Activated CD8-positive, alpha-beta memory T cell treated with anti-CD3 and anti-CD28 coated beads for 48 hours (primary cell): Measurements from ENCODE around the gene ZNF787.

Source experiments
- DNase-seq, 3 experiments: peaks; one replicate each; pipeline ENCODE4 v3.0.0-alpha.2; 2020; ENCODE audit warnings: low read depth in 2 of 3, low spot score in 2 of 3

Gene ZNF787

DNA sequence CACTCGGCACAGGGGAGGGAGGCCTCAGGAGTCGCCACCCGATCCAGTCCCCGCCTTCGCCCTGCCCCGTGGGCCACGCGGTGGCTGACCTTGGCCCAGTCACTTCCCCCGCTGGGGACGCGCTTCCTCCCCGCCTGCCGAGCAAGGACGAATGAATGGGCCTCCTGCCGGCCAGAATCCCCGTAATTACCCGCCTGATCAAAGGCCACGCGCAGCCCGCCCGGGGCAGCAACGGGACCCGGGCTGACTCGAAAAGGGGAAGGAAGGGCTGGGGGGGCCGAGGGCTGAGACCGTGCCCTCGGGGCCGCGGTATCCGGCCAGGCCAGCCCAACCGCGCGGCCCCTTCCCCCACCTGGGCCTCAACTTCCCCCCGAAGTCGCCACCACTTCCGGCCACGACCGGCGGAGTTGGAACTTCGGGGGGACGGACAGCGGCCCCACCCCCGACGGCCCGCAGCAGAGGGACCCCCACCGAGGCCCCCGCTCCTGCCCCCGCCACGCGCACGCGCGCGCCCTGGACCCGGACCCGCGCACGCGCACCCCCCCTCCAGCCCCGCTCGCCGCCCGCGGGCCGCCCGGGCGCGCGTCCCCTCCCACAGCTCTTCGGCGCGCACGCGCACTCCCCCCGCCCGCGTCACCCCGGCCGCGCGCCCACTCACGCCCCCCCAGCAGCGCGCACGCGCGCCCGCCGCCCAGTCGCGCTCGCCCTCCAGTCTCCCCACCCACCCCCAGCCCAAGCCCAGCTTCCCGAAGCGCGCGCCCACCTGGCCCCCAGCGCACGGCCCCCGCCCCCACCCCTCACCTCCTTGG lies 520 bp downstream of the ZNF787 start:
- peak; percentile 61 to 74 (median 63) for DNase-seq

DNA sequence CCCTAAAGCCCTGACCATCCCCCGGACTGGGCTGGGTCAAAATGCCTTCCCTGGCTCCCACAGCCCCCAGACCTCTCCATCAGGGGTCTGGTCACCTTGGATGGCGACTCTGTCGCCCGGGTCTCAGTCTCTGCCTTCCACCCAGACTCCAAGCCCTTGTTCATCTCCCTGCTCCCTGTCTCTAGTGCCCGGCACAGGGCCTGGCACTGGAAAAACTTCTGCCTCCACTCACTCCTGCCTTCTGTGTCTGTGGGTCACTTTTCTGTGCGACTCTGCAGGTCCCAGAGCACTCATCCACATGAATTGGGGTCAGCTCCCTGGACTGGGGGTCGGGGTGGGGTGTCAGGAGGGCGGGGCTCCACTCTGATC lies 1.1 kb downstream of the ZNF787 start:
- no peak for DNase-seq

DNA sequence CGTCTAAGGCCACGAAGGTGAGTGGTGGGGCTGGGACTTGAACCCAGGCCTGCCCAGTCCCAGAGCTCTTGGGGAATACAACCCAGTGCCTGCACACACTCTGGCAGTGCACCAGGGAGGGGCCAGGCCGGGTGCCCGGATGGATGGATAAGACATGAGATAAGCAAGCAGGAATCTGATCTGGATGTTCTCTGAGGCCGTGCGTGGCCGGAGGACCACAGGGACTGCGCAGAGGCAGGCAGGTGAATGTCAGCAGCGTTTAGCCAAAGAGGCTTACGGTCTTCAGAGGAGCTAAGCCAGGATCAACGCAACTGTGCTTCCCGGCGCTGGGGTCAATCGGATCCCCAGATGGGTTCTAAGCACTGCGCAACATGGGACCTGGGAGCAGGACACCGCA lies 1.5 kb downstream of the ZNF787 start:
- no peak for DNase-seq

DNA sequence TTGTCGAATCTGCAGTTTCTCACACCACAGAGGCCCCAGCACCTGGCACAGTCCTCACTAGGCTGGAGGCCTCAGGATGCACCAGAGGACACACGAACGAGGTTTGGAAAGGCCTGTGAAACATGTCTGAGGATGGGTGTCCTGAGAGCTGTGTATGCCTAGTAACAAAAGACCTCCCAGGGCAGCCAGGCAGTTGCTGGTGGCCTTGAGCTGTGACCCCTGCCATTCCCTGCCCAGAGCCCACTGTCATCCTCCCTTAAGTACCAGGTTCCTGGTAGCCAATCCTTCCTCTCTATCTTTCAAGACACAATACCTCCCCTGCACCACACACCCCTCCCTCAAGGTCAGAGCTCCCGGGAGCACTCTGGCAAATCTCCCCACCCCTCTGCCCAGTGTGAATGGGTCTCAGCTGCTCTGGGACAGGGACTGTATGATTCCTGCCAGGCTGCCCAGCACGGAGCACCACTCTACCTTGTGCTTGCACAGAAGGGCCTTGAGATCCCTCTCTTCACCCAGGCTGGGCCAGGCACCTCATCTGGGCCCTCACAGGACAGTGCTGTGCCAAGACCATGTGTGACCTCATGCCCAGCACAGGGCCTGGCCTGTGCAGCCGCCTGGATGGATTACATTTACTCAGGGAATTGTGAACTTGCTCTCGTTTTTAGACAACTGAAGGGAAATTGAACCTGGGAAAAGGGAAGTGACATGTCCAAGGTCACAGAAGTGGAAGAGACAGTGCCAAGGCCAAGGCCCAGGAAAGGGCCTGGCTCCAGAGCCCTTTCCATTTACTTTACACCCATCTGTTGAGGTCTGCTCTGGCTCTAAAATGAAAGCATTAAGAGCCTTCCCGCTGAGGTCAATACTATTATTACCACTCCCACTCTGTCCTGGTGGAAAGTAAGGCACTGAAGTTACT lies 2.2 kb downstream of the ZNF787 start:
- no peak for DNase-seq

DNA sequence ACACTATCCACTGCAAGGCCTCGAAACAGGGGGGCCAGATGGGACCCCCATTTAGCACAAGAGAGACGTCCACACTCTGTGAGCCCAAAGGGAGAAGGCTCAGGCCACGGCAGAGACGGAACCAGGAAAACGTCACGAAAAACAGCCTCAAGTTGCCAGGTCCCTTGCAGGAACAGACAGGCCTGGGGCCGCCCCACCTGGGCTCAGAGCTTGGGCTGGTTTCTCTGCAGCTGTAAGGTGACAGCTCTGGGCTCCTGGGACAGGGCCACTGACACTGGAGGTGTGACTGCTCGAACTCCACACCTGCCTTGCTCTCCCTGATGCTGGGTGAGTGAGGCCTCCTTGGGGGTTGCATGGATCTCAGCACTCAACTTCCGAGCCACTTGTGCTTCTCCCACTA lies 3.2 kb downstream of the ZNF787 start:
- no peak for DNase-seq

DNA sequence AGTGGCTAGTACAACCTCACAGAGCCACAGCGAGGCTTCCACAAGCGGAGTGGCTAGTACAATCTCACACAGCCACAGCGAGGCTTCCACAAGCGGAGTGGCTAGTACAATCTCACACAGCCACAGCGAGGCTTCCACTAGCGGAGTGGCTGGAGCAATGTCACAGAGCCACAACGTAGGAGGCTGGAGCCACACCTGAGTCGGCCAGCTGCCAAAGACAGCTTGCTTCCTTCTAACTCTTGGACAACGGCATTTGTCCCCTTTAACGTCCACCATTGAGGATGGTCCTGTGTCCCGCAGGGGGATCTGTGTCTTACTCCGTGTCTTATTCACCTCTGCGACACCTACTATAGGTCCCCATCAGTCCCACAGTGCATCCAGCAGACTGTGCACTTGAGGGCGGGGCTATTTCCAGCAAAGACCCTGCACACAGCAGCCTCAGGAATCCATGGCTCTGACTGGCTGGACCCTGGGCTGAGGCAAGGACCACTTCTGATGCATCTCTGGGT lies 3.7 kb downstream of the ZNF787 start:
- DNase-seq, result no peak

DNA sequence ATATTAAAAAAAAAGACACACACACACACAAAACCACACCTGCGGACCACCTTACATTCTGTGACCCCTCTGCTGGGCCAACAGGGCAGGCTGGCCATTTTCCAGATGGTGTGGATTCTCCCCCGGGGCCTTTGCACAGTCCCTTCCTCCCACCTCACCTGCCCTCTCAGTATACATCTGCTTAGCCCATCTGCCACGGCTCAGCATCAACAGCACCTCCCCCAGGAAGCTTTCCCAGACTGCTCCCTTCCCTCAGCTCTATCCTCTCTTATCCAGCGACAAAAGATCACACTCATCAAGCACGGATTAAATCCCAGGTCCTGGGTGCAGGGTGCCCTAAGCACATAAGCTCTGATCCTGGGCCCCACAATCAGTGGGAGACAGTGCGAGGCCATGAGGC lies 4.5 kb downstream of the ZNF787 start:
- no peak for DNase-seq

DNA sequence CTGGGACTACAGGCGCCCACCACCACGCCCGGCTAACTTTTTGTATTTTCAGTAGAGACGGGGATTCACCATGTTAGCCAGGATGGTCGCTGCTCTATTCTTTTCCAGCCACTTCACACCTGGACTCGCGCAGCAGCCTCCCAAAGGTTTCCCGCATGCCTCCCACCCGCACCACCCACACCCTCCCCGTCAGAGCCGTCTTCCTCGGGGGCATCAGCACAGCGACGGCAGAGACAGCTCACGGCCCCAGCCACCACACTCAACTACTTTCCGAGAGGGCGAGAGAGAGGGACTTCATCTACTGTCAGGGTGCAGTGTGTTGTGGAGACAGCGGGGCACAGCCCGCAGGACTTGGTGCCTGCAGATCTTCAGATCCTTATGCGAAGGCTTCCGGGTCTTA lies 5.6 kb downstream of the ZNF787 start:
- DNase-seq, result no peak

DNA sequence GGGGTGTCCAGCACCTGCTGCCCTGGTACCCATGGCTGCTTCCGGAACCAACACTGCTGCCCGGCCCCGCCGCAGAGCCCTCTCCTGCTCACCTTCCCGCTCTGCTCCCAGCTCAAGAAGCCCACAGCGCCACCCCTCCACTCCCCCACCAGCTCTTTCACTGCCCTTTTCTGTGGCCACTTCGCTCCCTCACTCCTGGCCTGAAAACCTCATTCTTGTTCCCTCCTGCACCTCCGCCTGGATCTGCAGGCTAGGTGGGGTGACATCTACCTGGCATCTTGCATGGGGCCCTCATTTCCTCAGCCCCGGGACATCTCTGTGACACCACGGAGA lies 6.4 kb downstream of the ZNF787 start:
- DNase-seq, result no peak

DNA sequence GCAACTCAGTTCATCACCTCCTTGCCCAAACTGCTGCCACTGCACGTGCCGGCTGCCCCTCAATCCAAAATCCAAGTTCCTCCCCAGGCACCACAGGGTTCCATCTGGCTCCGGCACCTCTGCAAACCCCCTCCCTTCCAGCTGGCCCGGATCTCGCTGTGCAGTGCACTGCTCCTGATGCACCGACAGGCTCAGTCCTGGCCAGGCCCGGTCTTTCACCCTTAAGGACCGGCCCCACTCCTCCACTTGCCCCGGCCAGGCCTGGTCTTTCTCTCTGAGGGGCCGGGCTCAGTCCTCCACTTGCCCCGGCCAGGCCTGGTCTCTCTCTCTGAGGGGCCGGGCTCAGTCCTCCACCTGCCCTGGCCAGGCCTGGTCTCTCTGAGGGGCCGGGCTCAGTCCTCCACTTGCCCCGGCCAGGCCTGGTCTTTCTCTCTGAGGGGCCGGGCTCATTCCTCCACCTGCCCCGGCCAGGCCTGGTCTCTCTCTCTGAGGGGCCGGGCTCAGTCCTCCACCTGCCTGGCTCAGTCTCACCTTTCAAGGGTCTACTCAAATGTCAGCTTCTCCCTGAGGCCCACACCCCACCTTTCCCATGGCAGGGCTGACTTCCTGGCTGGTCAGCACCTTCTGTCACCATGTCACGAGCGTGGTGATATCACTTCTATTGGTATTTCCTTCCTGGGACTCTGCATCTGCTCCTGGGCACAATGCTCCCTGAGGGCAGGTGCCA lies 6.9 kb downstream of the ZNF787 start:
- DNase-seq, result no peak

DNA sequence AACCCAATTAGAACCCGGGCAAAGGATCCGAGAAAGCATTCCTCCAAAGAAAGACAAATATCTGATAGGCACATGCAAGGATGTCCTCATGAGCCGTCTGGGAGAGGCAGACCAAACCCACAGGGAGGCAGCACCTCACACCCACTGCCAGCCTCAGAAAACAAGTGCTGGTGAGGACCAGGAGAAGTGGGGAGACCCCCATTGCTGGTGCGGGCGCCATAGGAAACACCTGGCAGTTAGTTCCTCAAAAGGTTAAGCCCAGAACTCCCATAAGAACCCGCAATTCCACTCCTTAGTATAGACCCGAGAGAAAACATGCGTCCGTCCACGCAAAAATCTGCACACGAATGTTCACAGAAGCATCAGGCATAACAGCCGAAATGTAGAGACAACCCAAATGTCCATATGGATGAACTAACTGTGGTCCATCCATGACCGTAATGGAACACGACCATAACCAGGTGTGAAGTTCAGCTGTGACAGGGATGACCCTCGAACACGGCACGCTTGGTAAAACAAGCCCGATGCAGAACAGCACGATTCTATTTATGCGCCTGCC lies 7.9 kb downstream of the ZNF787 start:
- DNase-seq, result no peak

DNA sequence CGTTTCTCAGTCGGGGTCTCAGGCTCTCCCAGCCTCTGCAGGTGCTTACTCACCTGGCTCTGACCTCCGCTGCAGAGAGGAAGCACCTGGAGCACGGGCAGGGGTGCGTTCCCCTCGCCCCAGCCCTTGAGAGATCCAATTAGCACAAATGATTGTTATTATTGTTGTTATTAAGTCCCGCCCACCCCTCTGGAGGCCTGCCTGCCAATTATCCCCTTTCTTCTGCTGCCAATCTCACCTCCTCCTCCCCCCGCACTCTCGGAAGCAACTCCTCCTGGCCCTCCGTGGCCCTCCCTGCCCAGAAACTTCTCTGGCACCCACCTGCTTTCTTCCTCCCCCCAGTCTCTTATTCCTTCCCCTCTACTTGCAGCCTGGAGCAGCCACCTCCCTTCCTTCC lies 8.8 kb downstream of the ZNF787 start:
- no peak for DNase-seq

DNA sequence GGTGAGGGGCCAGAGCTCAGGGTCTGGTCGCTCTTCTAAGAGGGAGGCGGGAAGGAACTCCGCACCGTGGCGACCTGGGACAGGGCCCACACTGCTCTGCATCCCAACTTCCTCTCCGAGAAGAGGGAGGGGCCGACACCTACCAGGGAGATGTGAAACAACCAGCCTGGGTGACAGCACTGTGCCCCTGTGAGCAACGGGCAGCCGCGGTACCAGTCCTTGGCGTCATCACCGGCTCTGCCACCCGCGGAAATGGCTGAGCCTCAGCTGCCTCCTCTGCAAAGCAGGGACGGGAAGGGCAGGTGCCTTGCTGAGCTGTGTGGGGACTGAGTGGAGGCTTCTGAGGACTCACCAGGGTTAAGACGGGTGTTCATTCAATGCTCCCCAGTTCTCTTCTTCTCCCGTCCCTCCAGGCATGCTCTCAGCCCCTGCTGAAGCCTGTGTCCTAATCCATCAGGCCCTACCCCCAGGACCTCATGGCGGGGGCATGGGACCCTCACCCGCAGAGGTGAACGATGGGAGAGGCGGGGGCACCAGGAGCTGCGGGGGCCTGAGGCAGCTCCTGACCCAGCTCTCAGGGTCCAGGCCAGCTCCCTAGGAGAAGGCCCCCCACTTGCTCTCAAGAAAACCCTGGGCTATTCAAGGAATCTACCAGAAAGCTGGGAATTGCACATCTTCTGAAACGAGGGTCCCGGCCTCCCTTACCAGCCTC lies 9.3 kb downstream of the ZNF787 start:
- DNase-seq, result peak in 1 of 3 experiments; percentile 12

DNA sequence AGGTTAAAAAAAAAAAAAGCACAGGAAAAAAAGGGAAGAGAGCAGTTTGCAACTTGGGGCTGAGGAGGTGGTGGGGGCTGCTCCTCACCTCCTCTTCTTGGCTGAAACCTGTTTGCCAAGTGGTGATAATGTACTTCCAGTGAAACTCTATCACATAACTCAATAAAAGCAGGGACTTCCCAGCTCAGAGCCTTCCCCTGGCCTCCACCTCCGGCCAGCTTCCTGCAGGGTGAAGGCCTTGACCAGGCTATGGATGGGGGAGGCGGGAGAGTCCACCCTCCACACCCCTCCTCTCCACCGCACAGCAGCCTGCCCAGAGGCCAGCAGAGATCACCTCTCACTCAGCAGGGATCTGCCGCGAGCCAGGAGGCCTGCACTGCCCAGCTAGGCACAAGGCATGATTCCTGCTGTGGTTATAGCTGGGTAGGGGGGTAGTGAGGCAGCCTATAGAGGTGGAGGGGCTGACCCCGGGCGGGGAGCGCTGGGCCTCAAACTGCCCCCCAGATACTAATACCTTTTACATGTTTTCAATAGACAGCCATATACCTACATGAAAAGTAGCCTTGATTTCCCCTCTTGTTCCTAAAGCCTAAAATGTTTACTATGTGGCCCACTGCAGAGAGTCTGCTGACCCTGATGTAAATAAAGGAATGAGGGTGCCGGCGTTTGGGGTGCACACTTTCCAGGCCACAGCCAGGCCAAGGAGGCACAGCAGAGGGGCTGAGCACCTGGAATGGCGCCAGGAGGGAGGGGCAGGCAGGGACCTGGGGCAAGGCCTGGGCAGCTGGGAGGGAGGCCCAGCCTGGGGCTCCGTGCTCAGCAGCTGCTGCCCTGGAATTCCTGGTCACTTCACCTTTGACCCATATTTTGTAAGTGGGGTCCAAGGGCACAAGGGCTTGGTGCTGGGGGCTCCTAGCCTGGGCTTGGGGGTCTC lies 10.3 kb downstream of the ZNF787 start:
- no peak for DNase-seq

DNA sequence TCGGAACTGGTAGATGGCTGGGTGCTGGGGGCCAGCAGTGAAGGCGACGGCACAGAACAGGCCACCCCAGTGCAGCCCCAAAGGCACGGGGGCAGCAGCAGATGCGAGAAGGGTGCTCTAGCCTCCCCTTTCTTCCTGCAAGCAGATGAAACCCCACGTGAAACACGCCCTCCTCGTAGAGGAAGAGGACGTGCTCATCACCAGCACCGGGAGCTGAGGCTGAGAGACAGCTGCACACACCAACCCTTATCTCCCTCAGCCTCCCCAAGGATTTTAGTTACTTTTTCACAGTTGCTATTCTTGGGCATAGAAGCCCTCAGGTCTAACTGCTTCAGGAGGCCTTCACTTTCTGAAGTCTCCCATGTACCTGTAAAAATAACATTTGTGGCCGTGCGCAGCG lies 11.9 kb downstream of the ZNF787 start:
- DNase-seq, result no peak

DNA sequence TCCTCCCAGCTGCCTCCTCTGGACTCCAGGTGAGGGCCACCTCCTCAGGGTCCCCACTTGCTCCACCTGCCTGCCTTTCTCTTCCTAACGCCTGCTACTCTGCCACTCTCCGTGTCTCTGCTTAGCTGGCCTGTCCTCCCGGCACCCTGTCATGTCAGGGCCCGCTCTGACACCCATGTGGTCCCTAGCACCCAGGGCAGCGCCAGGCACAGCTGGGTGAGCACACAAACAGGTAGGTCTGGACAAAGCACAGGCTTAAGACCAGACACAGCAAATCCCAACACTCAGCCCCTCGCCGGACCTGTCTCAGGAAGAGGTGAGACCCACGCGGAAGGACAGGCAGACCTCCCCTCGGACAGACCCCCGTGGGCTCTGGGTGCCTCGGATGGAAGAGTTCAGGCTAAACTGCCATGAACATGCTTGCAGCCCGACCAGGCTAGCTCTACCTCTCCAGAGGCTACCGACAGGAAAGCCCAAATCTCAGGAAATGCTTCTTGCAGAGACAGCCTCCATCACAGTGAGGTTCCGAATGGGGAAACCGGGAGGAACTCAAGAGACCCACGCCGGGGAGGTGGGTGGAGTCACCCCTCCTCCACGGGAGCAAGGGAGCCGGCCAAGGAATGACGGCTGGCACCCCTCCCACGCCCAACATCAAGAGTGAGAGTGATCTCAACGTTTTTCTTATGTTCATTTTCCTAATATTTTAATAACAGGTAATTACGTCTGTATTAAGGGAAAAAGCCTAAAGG lies 12.5 kb downstream of the ZNF787 start:
- DNase-seq, result no peak

DNA sequence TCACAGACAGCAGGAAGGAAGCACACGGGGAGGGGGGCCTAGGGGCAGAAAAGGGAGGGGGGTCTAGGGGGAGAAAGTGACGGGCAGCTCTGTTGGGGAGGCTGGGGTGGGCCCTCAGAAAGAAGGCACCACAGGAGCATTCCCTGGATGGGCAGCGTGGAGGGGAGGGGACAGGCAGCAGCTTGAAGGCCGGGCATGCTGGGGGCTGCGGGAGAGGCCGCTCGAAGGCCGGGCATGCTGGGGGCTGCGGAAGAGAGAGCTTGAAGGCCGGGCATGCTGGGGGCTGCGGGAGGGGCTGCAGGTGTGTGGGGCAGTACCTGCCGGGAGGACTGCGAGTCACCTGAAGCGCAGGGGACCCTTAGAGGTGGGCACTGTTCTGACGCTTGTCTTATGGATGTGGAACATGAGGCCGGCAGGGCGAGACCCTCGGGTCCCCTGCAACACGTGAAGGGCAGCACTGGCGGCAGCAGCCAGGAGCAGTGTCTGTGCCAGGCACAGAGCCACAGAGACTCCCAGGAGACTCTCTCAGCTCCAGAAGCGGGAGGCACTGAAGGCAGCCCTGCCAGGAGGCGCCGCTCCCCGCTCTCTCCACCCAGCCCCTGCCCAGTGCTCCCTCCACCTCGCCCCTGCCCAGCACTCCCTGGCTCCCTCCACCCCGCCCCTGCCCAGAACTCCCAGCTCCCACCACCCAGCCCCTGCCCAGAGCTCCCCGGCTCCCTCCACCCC lies 13.3 kb downstream of the ZNF787 start:
- DNase-seq, result no peak

DNA sequence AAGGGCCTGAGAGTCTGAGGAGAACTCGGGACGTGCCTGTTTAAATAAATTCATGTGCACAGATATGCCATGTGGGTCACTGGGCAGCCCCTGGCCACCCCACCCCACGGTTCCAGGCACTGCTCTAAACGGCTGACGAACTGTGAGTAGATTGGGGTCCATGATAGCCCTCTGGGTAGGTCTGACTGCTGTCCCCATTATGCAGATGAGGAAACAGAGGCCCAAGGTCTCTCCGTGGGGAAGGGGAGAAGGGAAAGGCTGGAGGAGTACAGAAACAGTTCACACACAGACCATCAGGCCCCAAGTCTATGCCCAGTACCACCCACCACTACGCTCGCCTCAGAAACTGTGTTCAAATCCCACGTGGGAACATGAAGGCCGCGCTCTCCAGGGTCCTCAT lies 14.1 kb downstream of the ZNF787 start:
- no peak for DNase-seq
